Thoracic aorta (tissue), 2 donors: ENCODE data around the gene RNF223. TPM values are rescaled to one million over a fixed set of nuclear protein-coding genes. Genes with fewer than 3 reads are reported as not detected.

Experiments
- ATAC-seq: fragments of 150-250 bp; one replicate; pipeline ENCODE4 v1.8.0; 2017; ENCODE audit warnings: low read depth; ENCODE audit not compliant: insufficient number of reproducible peaks, low FRiP score
- DNase-seq: peaks from one replicate; pipeline ENCODE4 v3.0.0-alpha.2; 2020; ENCODE audit warnings: low spot score
- H3K27ac ChIP-seq, 2 donors: fragments of 200-600 bp; sonication (generic); 1 replicate in 1 of 2; 2 replicates in 1 of 2; pipeline ENCODE4 v1.5.1; 2016; ENCODE audit warnings: mild to moderate bottlenecking in 2 of 2, moderate library complexity in 2 of 2
- H3K27me3 ChIP-seq: fragments of 200-600 bp; sonication (generic); replicated peaks from 2 replicates; pipeline ENCODE4 v1.6.0; 2016; ENCODE audit warnings: mild to moderate bottlenecking; ENCODE audit not compliant: insufficient read depth
- H3K36me3 ChIP-seq: fragments of 200-600 bp; sonication (generic); one replicate; pipeline ENCODE4 v1.5.1; 2016
- H3K4me1 ChIP-seq, 2 donors: fragments of 200-600 bp; sonication (generic); 1 replicate in 1 of 2; 2 replicates in 1 of 2; pipeline versions ENCODE4 v1.5.1 to v1.6.0; 2016; ENCODE audit warnings: low read depth in 2 of 2, mild to moderate bottlenecking in 1 of 2; ENCODE audit not compliant: control insufficient read depth in 1 of 2
- H3K4me3 ChIP-seq: fragments of 200-600 bp; sonication (generic); 2 replicates; pipeline ENCODE4 v1.5.1; 2016; ENCODE audit warnings: mild to moderate bottlenecking
- H3K9me3 ChIP-seq: fragments of 200-600 bp; sonication (generic); 2 replicates; pipeline ENCODE4 v1.5.1; 2016
- CTCF ChIP-seq: fragments of 200-600 bp; sonication (generic); IDR thresholded peaks from one replicate; pipeline ENCODE4 v1.5.1; 2019; ENCODE audit warnings: antibody characterized with exemption
- total RNA-seq, 2 donors: library from RNA; depleted of rRNA; stranded (reverse); fragments of >200 nt; gene quantifications; one replicate each; pipeline versions ENCODE4 v1.1.0 to v1.2.3, GENCODE V29; 2016

The RNF223 gene
- total RNA-seq, 2 donors from 2014 or later: 0.71 TPM; not detected in 1

DNA sequence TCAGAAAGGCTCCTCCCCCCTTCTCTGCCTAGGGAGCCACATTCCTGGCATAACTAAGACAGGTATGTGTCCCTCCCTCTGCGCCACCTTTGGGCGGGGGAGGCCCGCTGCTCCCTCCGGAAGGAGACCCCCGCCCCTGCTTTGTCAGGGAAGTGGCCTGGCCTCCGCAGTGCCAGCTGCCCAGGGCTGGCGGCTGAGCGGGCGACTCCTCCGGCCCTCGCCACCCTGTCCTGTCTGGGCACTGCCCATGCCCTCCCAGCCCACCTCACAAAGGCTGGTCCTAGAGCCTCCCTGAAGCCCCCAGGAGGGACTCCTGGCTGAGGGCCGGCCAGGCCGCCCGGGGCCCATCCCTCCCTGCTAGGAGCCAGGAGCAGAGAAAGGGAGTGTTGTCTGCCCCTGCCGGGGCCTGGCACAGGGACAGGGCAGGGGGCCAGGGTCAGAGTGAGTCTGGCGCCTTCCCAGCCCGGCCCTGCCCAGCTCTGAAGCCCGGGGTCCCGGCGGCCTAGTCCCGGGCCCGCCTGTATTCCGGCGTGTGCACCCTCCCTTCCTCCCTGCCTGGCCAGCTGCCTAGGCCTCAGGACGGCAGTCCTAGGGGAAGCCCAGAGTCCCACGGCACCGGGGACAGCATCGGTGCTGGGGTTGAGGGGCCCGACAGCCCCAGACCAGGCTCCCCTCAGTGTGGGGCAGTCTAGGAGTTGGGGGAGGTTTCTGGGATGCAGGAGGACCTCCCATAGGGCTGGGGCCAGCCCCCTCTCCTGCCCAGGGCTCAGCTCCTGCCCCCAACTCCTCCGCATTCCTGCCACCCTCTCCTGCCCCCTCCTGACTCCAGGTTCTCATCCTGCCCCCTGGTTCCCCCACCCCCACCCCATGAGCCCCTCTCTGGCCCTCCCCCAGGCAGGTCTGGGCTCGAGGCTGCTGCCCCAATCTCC is 49.1 kb downstream of the RNF223 start:
- Histone ChIP-seq H3K36me3 (no peaks in the 10 kb centered on the region), H3K4me3 (no peak overlapping the region), H3K27ac (no peak overlapping the region), H3K27me3 (no peaks in the 10 kb centered on the region), H3K4me1 (peaks cover 8 to 12% of the 10 kb centered on the region in 2 donors), H3K9me3 (no peaks in the 10 kb centered on the region)
- TF ChIP-seq CTCF: no peak
- DNase-seq: no peak
- no peak for ATAC-seq

DNA sequence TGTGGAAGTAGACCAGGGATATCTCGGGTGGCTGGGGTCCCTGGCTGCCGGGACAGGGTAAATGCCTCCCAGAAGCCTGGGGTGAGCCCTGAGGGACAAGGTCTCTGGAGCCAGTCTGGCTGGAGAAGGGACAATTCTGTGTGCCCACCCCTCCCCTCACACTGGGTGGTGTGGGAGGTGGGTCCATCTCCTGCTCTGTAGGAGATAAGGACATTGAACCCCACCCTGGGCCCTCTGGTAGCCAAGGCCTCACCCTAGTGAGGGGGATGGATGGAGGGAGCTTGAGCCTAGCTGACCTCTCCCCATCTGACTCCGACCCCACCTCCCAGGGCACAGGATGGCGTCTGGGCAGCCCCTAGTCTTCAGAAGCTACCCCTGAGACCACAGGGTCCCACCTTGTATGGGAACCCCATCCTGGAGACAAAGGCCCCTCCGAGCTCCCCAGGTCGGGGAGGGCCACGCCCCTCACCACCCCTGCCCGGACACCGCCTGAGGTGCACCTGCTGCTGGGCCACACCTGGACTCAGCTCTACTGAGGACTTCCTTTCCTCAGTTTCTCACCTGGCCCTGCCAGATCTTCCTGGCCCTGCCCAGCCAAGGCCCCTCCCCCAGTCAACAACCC is 49.8 kb downstream of the RNF223 start:
- no peak for DNase-seq
- Histone ChIP-seq H3K27me3 (no peaks in the 10 kb centered on the region), H3K4me3 (no peak overlapping the region), H3K36me3 (no peaks in the 10 kb centered on the region), H3K9me3 (no peaks in the 10 kb centered on the region), H3K4me1 (peaks cover 8 to 12% of the 10 kb centered on the region in 2 donors), H3K27ac (no peak overlapping the region)
- no peak for TF ChIP-seq CTCF
- no peak for ATAC-seq

GRCh38 chr1:1023700-1024099 is 50.4 kb downstream of the RNF223 start:
- DNase-seq: no peak
- ATAC-seq: no peak
- no peaks in the 10 kb centered on the region for H3K27me3 ChIP-seq
- H3K27ac ChIP-seq: no peak overlapping the region
- H3K9me3 ChIP-seq: no peaks in the 10 kb centered on the region
- H3K36me3 ChIP-seq: no peaks in the 10 kb centered on the region
- H3K4me3 ChIP-seq: no peak overlapping the region
- no peak for TF ChIP-seq CTCF
- peaks cover 8 to 17% of the 10 kb centered on the region in 2 donors for H3K4me1 ChIP-seq

DNA sequence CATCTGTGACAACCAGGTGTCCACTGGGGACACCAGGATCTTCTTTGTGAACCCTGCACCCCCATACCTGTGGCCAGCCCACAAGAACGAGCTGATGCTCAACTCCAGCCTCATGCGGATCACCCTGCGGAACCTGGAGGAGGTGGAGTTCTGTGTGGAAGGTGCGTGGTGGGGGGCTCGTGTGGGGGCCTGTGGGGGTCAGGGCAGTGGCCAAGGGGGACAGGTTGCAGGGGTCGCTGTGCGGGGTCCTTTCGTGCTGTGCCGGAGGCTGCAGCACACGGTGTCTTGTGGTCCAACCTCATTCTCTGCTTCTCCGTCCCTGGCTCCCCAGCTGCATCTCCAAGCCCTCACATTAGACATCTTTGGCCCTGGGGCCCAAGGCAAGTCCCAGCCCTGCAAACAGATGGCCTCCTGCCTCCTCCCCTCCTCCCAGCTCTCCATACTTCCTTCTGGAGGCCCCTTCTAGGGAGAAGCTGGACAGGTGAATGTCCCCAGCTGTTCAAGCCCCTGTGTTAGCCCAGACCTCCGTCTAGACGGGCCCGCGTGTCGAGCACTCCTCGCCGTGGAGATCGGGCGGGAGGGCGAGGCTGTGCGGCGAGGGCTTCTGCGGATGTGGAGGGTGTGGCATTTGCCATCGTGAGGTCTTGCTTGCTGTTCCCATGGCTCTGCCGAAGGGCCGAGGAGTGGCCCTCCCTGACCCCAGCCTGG is 51.6 kb downstream of the RNF223 start:
- Histone ChIP-seq H3K27me3 (no peaks in the 10 kb centered on the region), H3K4me3 (no peak overlapping the region), H3K27ac (no peak overlapping the region), H3K9me3 (no peaks in the 10 kb centered on the region), H3K36me3 (no peaks in the 10 kb centered on the region), H3K4me1 (peaks cover 8 to 17% of the 10 kb centered on the region in 2 donors)
- no peak for TF ChIP-seq CTCF
- no peak for DNase-seq
- ATAC-seq: no peak

DNA sequence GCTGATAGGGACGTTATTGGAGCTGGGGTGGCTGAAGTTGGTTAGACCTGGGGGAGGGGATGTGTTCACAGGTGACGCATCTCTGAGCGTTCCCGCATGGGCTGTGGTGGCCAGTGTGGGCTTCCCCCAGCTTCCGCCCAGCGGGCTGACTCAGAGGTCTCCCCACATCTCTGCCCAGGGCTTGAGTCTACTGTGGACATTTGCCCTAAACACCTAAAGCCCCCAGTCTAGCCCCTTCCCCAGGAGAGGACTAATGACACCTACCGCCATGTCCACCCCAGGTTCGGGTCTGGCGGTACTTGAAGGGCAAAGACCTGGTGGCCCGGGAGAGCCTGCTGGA is 52.2 kb downstream of the RNF223 start:
- no peak for TF ChIP-seq CTCF
- ATAC-seq (no peak), DNase-seq (no peak)
- Histone ChIP-seq H3K9me3 (no peaks in the 10 kb centered on the region), H3K27ac (no peak overlapping the region), H3K36me3 (no peaks in the 10 kb centered on the region), H3K4me3 (no peak overlapping the region), H3K4me1 (peaks cover 8 to 17% of the 10 kb centered on the region in 2 donors), H3K27me3 (no peaks in the 10 kb centered on the region)
